WTC11 (cell line): Measurements from ENCODE around the gene TLK1.

Source experiments
- CBFB ChIP-seq: sonication (generic); formaldehyde crosslinking; IDR thresholded peaks from 2 replicates; pipeline ENCODE4 v1.8.1; 2022; ENCODE audit warnings: mild to moderate bottlenecking, low read depth, missing genetic modification reagents
- CREM ChIP-seq: sonication (generic); formaldehyde crosslinking; IDR thresholded peaks from 2 replicates; pipeline ENCODE4 v1.8.1; 2022; ENCODE audit warnings: mild to moderate bottlenecking, missing genetic modification reagents, moderate library complexity
- CTCF ChIP-seq: fragments of 200-600 bp; IDR thresholded peaks from 2 replicates; pipeline ENCODE4 v1.8.0; 2022; ENCODE audit warnings: antibody characterized with exemption
- ESRRA ChIP-seq: sonication (generic); formaldehyde crosslinking; IDR thresholded peaks from 2 replicates; pipeline ENCODE4 v1.8.1; 2022; ENCODE audit warnings: mild to moderate bottlenecking, missing genetic modification reagents, borderline replicate concordance
- TF ChIP-seq, protein P1 (sequence below): sonication (generic); formaldehyde crosslinking; IDR thresholded peaks from 2 replicates; pipeline ENCODE4 v1.8.1; 2023; ENCODE audit warnings: mild to moderate bottlenecking, missing genetic modification reagents, moderate library complexity

DNA sequence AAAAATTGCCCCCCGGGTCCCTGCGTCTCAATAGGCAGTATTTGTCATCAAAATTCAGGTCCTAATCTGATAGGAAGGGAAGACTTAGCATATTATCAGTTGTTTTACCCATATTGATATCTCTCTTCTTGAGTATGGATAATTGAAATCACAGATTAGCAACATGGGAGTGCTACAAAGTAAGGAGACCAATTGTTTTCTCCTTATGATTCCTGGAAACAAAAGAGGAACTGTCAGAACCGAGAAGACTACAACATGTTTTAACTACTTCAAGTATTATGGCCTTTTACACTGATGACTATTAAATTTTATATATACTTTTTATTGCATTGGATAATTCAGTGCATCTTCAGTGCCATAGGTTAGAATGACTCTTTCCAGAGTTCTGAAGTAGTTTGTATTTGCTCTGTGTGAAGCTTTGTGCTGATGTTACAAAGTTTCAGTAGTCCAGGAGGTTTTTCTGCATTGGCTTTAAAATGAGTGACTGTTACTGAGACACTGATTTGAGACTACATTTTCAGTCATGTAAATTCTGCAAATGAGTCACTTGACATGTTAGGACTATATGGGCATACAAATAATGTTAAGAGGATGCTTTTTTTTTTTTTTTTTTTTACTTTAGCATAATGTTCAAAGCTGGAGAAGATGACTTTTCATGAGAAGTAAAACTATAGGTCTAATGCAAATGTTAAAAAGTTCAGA, 19.7 kb upstream of the TLK1 start:
- TF ChIP-seq CBFB (CRISPR knock-in tag): no peak
- TF ChIP-seq CREM (CRISPR knock-in tag): no peak
- TF ChIP-seq CTCF: no peak
- TF ChIP-seq, protein P1, sequence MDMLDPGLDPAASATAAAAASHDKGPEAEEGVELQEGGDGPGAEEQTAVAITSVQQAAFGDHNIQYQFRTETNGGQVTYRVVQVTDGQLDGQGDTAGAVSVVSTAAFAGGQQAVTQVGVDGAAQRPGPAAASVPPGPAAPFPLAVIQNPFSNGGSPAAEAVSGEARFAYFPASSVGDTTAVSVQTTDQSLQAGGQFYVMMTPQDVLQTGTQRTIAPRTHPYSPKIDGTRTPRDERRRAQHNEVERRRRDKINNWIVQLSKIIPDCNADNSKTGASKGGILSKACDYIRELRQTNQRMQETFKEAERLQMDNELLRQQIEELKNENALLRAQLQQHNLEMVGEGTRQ (CRISPR knock-in tag): no peak
- TF ChIP-seq ESRRA: no peak
